Vagina (tissue), 2 donors: Measurements from ENCODE around the gene XCR1. TPM values are rescaled to one million over a fixed set of nuclear protein-coding genes. Genes with fewer than 3 reads are reported as not detected.

ENCODE experiments used
- DNase-seq, 2 donors: peaks; one replicate each; pipeline ENCODE4 v3.0.0-alpha.2; 2017; ENCODE audit errors: extremely low spot score in 2 of 2
- H3K27ac ChIP-seq: fragments of 200-600 bp; sonication (generic); one replicate; pipeline ENCODE4 v1.5.1; 2019
- H3K27me3 ChIP-seq: fragments of 200-600 bp; sonication (generic); one replicate; pipeline ENCODE4 v1.5.1; 2019
- H3K36me3 ChIP-seq, 2 donors: fragments of 200-600 bp; sonication (generic); one replicate each; pipeline ENCODE4 v1.5.1; 2017 to 2019
- H3K4me1 ChIP-seq: fragments of 200-600 bp; sonication (generic); one replicate; pipeline ENCODE4 v1.5.1; 2019
- H3K4me3 ChIP-seq, 2 donors: fragments of 200-600 bp; sonication (generic); 1 replicate in 1 of 2; 2 replicates in 1 of 2; pipeline ENCODE4 v1.5.1; 2016 to 2019
- H3K9me3 ChIP-seq: fragments of 200-600 bp; sonication (generic); one replicate; pipeline ENCODE4 v1.5.1; 2019
- CTCF ChIP-seq, 3 experiments: fragments of 450-650 bp in 2 of 3; fragments of 200-600 bp in 1 of 3; sonication (generic) in 1 of 3; IDR thresholded peaks; one replicate each; pipeline ENCODE4 v1.5.1; 2017 to 2019; ENCODE audit warnings: antibody characterized with exemption in 3 of 3, mild to moderate bottlenecking in 2 of 3, moderate library complexity in 2 of 3
- POLR2A ChIP-seq, 2 donors: fragments of 450-650 bp; IDR thresholded peaks; one replicate each; pipeline ENCODE4 v1.6.1; 2017; ENCODE audit warnings: antibody characterized with exemption in 2 of 2, mild to moderate bottlenecking in 2 of 2, moderate library complexity in 2 of 2
- POLR2AphosphoS5 ChIP-seq, 2 donors: sonication (generic); formaldehyde crosslinking; IDR thresholded peaks; one replicate each; pipeline ENCODE4 v1.9.0; 2017; ENCODE audit warnings: antibody characterized with exemption in 2 of 2, mild to moderate bottlenecking in 2 of 2, low read depth in 1 of 2; ENCODE audit not compliant: insufficient read depth in 1 of 2
- intact Hi-C: fragments of 100-400 bp; cut with DNase I; formaldehyde crosslinking; loops from one replicate; pipeline ENCODE4 v1.15.1; 2023
- total RNA-seq: library from RNA; depleted of rRNA; stranded (reverse); fragments of >200 nt; gene quantifications from one replicate; pipeline ENCODE4 v1.2.3, GENCODE V29; 2016

XCR1 gene
- total RNA-seq, 1 donor from 2014 or later: not detected

GRCh38 chr3:46029953-46030543, 2.8 kb upstream of the XCR1 start:
- no peaks in the 10 kb centered on the region for H3K27me3 ChIP-seq
- DNase-seq: no peak
- H3K27ac ChIP-seq: no peak overlapping the region
- intact Hi-C loops: no loop called here
- H3K4me1 ChIP-seq: no peaks in the 10 kb centered on the region
- no peak for TF ChIP-seq CTCF (IDR thresholded peaks at IDR 0.05)
- TF ChIP-seq POLR2AphosphoS5 (IDR thresholded peaks at IDR 0.05; ENCODE audit: insufficient read depth in 1 of 2, low read depth in 1 of 2): no peak
- no peak for TF ChIP-seq POLR2A (IDR thresholded peaks at IDR 0.05)
- no peaks in the 10 kb centered on the region for H3K9me3 ChIP-seq
- H3K36me3 ChIP-seq: no peaks in the 10 kb centered on the region
- H3K4me3 ChIP-seq: no peak overlapping the region

GRCh38 chr3:46027736-46028397, 584 bp upstream of the XCR1 start:
- no peaks in the 10 kb centered on the region for H3K4me1 ChIP-seq
- H3K27me3 ChIP-seq: no peaks in the 10 kb centered on the region
- H3K9me3 ChIP-seq: no peaks in the 10 kb centered on the region
- no peak overlapping the region for H3K4me3 ChIP-seq
- H3K27ac ChIP-seq: no peak overlapping the region
- TF ChIP-seq POLR2A (IDR thresholded peaks at IDR 0.05) (no peak), CTCF (IDR thresholded peaks at IDR 0.05) (no peak), POLR2AphosphoS5 (IDR thresholded peaks at IDR 0.05; ENCODE audit: insufficient read depth in 1 of 2, low read depth in 1 of 2) (no peak)
- H3K36me3 ChIP-seq: no peaks in the 10 kb centered on the region
- intact Hi-C loops: no loop called here
- no peak for DNase-seq

- Histone ChIP-seq H3K4me1 (no peaks in the 10 kb centered on the region), H3K36me3 (no peaks in the 10 kb centered on the region), H3K27ac (no peak overlapping the region), H3K4me3 (no peak overlapping the region), H3K9me3 (no peaks in the 10 kb centered on the region), H3K27me3 (no peaks in the 10 kb centered on the region)
- no peak for TF ChIP-seq CTCF (IDR thresholded peaks at IDR 0.05)
- TF ChIP-seq POLR2A (IDR thresholded peaks at IDR 0.05): no peak
- no peak for TF ChIP-seq POLR2AphosphoS5 (IDR thresholded peaks at IDR 0.05; ENCODE audit: insufficient read depth in 1 of 2, low read depth in 1 of 2)
- no peak for DNase-seq
- intact Hi-C loops: no loop called here
Observed at GRCh38 chr3:46025139-46025538, 2.1 kb downstream of the XCR1 start.

GRCh38 chr3:46024131-46024530, 3.2 kb downstream of the XCR1 start:
- no peak for DNase-seq
- Histone ChIP-seq H3K4me3 (no peak overlapping the region), H3K9me3 (no peaks in the 10 kb centered on the region), H3K36me3 (no peaks in the 10 kb centered on the region), H3K27ac (no peak overlapping the region), H3K4me1 (no peaks in the 10 kb centered on the region), H3K27me3 (no peaks in the 10 kb centered on the region)
- TF ChIP-seq POLR2AphosphoS5 (IDR thresholded peaks at IDR 0.05; ENCODE audit: insufficient read depth in 1 of 2, low read depth in 1 of 2) (no peak), CTCF (IDR thresholded peaks at IDR 0.05) (no peak), POLR2A (IDR thresholded peaks at IDR 0.05) (no peak)
- intact Hi-C loops: no loop called here
